Epithelial cell of esophagus (primary cell): ENCODE results near the gene PCDHA12.
"Not testable (repeated sequence)": the region's sequence is repeated elsewhere in the genome, so short reads cannot be mapped to it uniquely, and the experiment has no call there.

Experiments
- DNase-seq: peaks from one replicate; pipeline ENCODE4 v3.0.0; 2010; ENCODE audit warnings: low read depth
- H3K4me3 ChIP-seq: 2 replicates; pipeline ENCODE4 v1.5.1; 2011; ENCODE audit warnings: mild to moderate bottlenecking, low read length, control low read depth
- CTCF ChIP-seq: IDR thresholded peaks from 2 replicates; pipeline ENCODE4 v1.5.1; 2011; ENCODE audit warnings: low read depth, mild to moderate bottlenecking, low read length, control low read depth, inconsistent platforms; ENCODE audit not compliant: insufficient read depth; ENCODE audit errors: missing control alignments

The PCDHA12 gene

GRCh38 chr5:140835622-140836510 is 39.2 kb upstream of the PCDHA12 start:
- H3K4me3 ChIP-seq: no peak overlapping the region
- DNase-seq: no peak
- TF ChIP-seq CTCF: no peak

- no peak within 1 kb of the TSS for H3K4me3 ChIP-seq
- no peak for TF ChIP-seq CTCF
- DNase-seq: no peak
These were observed 33.8 kb upstream of the PCDHA12 start, which contains the start of gene PCDHA8 for GRCh38 chr5:140840978-140841962. Gene PCDHA8 (plus strand): TSS chr5:140841187. CDS start chr5:140841322, 135 bp downstream.

- DNase-seq: no peak
These were observed 32.0 kb upstream of the PCDHA12 start for GRCh38 chr5:140842798-140843733.

GRCh38 chr5:140848139-140849102 is 26.7 kb upstream of the PCDHA12 start, which contains the start of gene PCDHA9:
Gene PCDHA9 (plus strand): TSS chr5:140848382. CDS start chr5:140848496, 114 bp downstream.
- DNase-seq, H3K4me3 ChIP-seq: not testable (repeated sequence)

More at GRCh38 chr5:140842798-140843733, 32.0 kb upstream of the PCDHA12 start:
- no peak overlapping the region for H3K4me3 ChIP-seq
- TF ChIP-seq CTCF: no peak

GRCh38 chr5:140849831-140850634 is 25.1 kb upstream of the PCDHA12 start:
- H3K4me3 ChIP-seq, DNase-seq: not testable (repeated sequence)

GRCh38 chr5:140855772-140856674 is 19.1 kb upstream of the PCDHA12 start, which contains the start of gene PCDHA10:
Gene PCDHA10 (plus strand): TSS chr5:140855897. CDS start chr5:140856049, 152 bp downstream.
- no peak for DNase-seq
- H3K4me3 ChIP-seq: no peak within 1 kb of the TSS
- TF ChIP-seq CTCF: no peak
